GM12878 (cell line): ENCODE results near the gene LDLRAD4. TPM values are rescaled to one million over a fixed set of nuclear protein-coding genes. Genes with fewer than 3 reads are reported as not detected.

Experiments
- ATAC-seq: fragments of 200-7000 bp; cut with Tn5 transposase; 3 replicates; pipeline ENCODE4 v1.9.1; 2020; ENCODE audit warnings: mild to moderate bottlenecking, moderate library complexity
- BruUV-seq: library from RNA; stranded (reverse); fragments of 400-500 nt; replicated peaks from 2 replicates; lab custom pipeline; 2021; lab: Mats Ljungman, UMichigan
- CTCF ChIA-PET: fragments of 300-600 bp; sonication (Branson Sonifier 250); formaldehyde crosslinking; extraction: SDS; loops from one replicate; lab custom pipeline; 2021; ENCODE audit warnings: inconsistent platforms; lab: Yijun Ruan, JAX
- POLR2A ChIA-PET: fragments of 350-600 bp; formaldehyde crosslinking; extraction: SDS; loops from one replicate; lab custom pipeline; 2021; ENCODE audit warnings: inconsistent platforms; lab: Charles Lee
- RAD21 ChIA-PET: fragments of 300-600 bp; sonication (Branson Sonifier 250); formaldehyde crosslinking; loops from one replicate; lab custom pipeline; 2023; ENCODE audit warnings: antibody characterized with exemption; ENCODE audit not compliant: unreplicated experiment; lab: Charles Lee
- SMC1A ChIA-PET: fragments of 300-600 bp; sonication (Branson Sonifier 250); formaldehyde crosslinking; loops from one replicate; lab custom pipeline; 2023; ENCODE audit not compliant: unreplicated experiment, uncharacterized antibody; lab: Charles Lee
- DNase-seq: peaks from one replicate; pipeline ENCODE4 v3.0.0-alpha.2; 2011; ENCODE audit warnings: low read depth, low spot score
- FAIRE-seq: peaks from 3 replicates; lab custom pipeline; 2011; peaks lifted over from hg19 to GRCh38; lab: Jason Lieb, UNC
- H2AFZ ChIP-seq: 2 replicates; pipeline ENCODE4 v1.6.0; 2011; ENCODE audit warnings: low read depth, low read length, control low read depth; ENCODE audit not compliant: control insufficient read depth
- H3K27ac ChIP-seq: 2 replicates; pipeline ENCODE4 v1.5.1; 2011; ENCODE audit warnings: control low read depth; ENCODE audit not compliant: control insufficient read depth, insufficient read depth
- H3K27me3 ChIP-seq, 2 experiments: replicated peaks in 1 of 2; 2 replicates each; pipeline versions ENCODE4 v1.6.0 to v1.6.1; 2011; ENCODE audit warnings: low read length in 1 of 2; ENCODE audit not compliant: control insufficient read depth in 2 of 2, insufficient read depth in 2 of 2
- H3K36me3 ChIP-seq, 2 experiments: 2 replicates each; pipeline ENCODE4 v1.5.1; 2011; ENCODE audit warnings: low read length in 1 of 2; ENCODE audit not compliant: control insufficient read depth in 2 of 2, insufficient read depth in 2 of 2
- H3K4me1 ChIP-seq: 2 replicates; pipeline ENCODE4 v1.6.1; 2011; ENCODE audit warnings: mild to moderate bottlenecking, low read length, moderate library complexity, mixed read lengths; ENCODE audit not compliant: control insufficient read depth, insufficient read depth
- H3K4me2 ChIP-seq: 2 replicates; pipeline ENCODE4 v1.6.0; 2011; ENCODE audit warnings: control low read depth; ENCODE audit not compliant: control insufficient read depth, insufficient read depth
- H3K4me3 ChIP-seq: fragments of 200-600 bp; sonication (generic); 2 replicates; pipeline ENCODE4 v1.5.1; 2016
- H3K79me2 ChIP-seq: 2 replicates; pipeline ENCODE4 v1.6.0; 2011; ENCODE audit warnings: low read length; ENCODE audit not compliant: control insufficient read depth, insufficient read depth
- H3K9ac ChIP-seq: 2 replicates; pipeline ENCODE4 v1.8.0; 2011; ENCODE audit warnings: low read length, control low read depth, mixed read lengths; ENCODE audit not compliant: control insufficient read depth, insufficient read depth
- H3K9me3 ChIP-seq: replicated peaks from 3 replicates; pipeline ENCODE4 v1.5.1; 2011; ENCODE audit warnings: mild to moderate bottlenecking, low read length; ENCODE audit not compliant: control insufficient read depth, insufficient read depth
- H4K20me1 ChIP-seq: 2 replicates; pipeline ENCODE4 v1.6.0; 2011; ENCODE audit not compliant: control insufficient read depth, insufficient read depth
- ATF7 ChIP-seq: fragments of 450-650 bp; IDR thresholded peaks from 2 replicates; pipeline ENCODE4 v1.6.1; 2016; ENCODE audit warnings: low read depth, mild to moderate bottlenecking
- BRCA1 ChIP-seq: IDR thresholded peaks from 2 replicates; pipeline ENCODE4 v1.6.1; 2011; ENCODE audit warnings: low read depth, low read length, improper control_type of control experiment
- DPF2 ChIP-seq: fragments of 450-650 bp; IDR thresholded peaks from 2 replicates; pipeline ENCODE4 v1.6.1; 2017; ENCODE audit warnings: mild to moderate bottlenecking
- HDAC2 ChIP-seq: fragments of 200-600 bp; sonication (generic); IDR thresholded peaks from 2 replicates; pipeline ENCODE4 v1.6.1; 2017
- MYB ChIP-seq: fragments of 150-350 bp; IDR thresholded peaks from 2 replicates; pipeline ENCODE4 v1.6.1; 2014; ENCODE audit warnings: mild to moderate bottlenecking, low read depth, low read length, borderline replicate concordance
- MYC ChIP-seq: IDR thresholded peaks from 2 replicates; pipeline ENCODE4 v1.6.1; 2011; ENCODE audit warnings: mild to moderate bottlenecking, low read length, moderate library complexity, inconsistent platforms; ENCODE audit not compliant: insufficient read depth, insufficient replicate concordance, insufficient read length, severe bottlenecking
- POLR2AphosphoS5 ChIP-seq: IDR thresholded peaks from 2 replicates; pipeline ENCODE4 v1.6.1; 2011; ENCODE audit warnings: mild to moderate bottlenecking, low read length, inconsistent platforms
- TCF12 ChIP-seq: IDR thresholded peaks from 2 replicates; pipeline ENCODE4 v1.6.1; 2011; ENCODE audit warnings: low read depth, mild to moderate bottlenecking, low read length
- ZZZ3 ChIP-seq: IDR thresholded peaks from 2 replicates; pipeline ENCODE4 v1.6.1; 2011; ENCODE audit warnings: low read depth; ENCODE audit not compliant: control insufficient read depth, insufficient read length
- WGBS: methylation state at CpG from one replicate; pipeline ENCODE4 v1.1.6; 2016; ENCODE audit warnings: low lambda C conversion rate; ENCODE audit not compliant: insufficient replicate concordance, insufficient coverage; ENCODE audit errors: missing lambda C conversion rate; 5-methylcytosine and 5-hydroxymethylcytosine counted together
- in situ Hi-C: fragments of 300-500 bp; cut with MboI; formaldehyde crosslinking; loops from 9 replicates; pipeline ENCODE4 v1.14.3; 2018; ENCODE audit warnings: mixed read lengths
- intact Hi-C: fragments of 100-400 bp; cut with micrococcal nuclease; formaldehyde crosslinking; loops from one replicate; pipeline ENCODE4 v1.14.2; 2022; ENCODE audit not compliant: unreplicated experiment
- polyA plus RNA-seq, 11 experiments: library from polyadenylated mRNA; depleted of rRNA in 4 of 11; unstranded in 6 of 11; stranded (reverse) in 5 of 11; fragments of >200 nt; fragmentation: Nextera tagmentation in 4 of 11; fragmentation: Illumina TruSeq in 1 of 11; extraction: Ambion mirVana in 4 of 11; extraction: Trizol in 1 of 11; gene quantifications; 1 replicate in 1 of 11; 2 replicates in 10 of 11; pipeline versions ENCODE4 v1.2.1 to v1.2.3, GENCODE V29; 2011 to 2016; ENCODE audit warnings: inconsistent platforms in 2 of 11, missing spikeins in 2 of 11, low read depth in 1 of 11
- total RNA-seq, 4 experiments: library from RNA; depleted of rRNA in 3 of 4; stranded (reverse); fragments of >200 nt in 3 of 4; fragmentation: Illumina TruSeq in 1 of 4; extraction: Trizol in 1 of 4; gene quantifications; 2 replicates each; pipeline versions ENCODE4 v1.2.1 to v1.2.3, GENCODE V29; 2013 to 2021

Gene LDLRAD4
- total and polyA plus RNA-seq, 10 of the 15 experiments (the other 5 are each of a cell fraction or from before 2014, with no cell fraction given): 2.7 to 16.8 (median 11.2) TPM

- Histone ChIP-seq H2AFZ (no peak overlapping the region), H3K79me2 (no peaks in the 10 kb centered on the region), H4K20me1 (no peaks in the 10 kb centered on the region), H3K36me3 (no peaks in the 10 kb centered on the region), H3K9ac (no peak overlapping the region), H3K4me1 (no peaks in the 10 kb centered on the region), H3K27ac (no peak overlapping the region), H3K9me3 (no peaks in the 10 kb centered on the region), H3K4me2 (no peak overlapping the region), H3K27me3 (no peaks in the 10 kb centered on the region), H3K4me3 (no peak overlapping the region)
- ChIA-PET RAD21 (interaction anchor here (1.3 to 1.9 kb wide), 2 partner anchors 19 to 381 kb away, joined by 3 to 5 read pairs; no protein-coding TSS in a partner anchor), POLR2A (no interaction called here), SMC1A (interaction anchor here (0.8 to 1.9 kb wide), 2 partner anchors 9 to 380 kb away, joined by 3 to 8 read pairs; no protein-coding TSS in a partner anchor), CTCF (interaction anchor here (2.6 kb wide), 1 partner anchor 18 kb away, joined by 9 read pairs; no protein-coding TSS in a partner anchor)
- WGBS: 63% methylated on average over 7 of the region's 7 CpGs
- intact Hi-C loops (no loop called here), in situ Hi-C loops (no loop called here)
- FAIRE-seq: no peak
- no peak for TF ChIP-seq TCF12
- no peak for TF ChIP-seq HDAC2
- TF ChIP-seq BRCA1: no peak
- BruUV-seq: no TSS peak
- no peak for DNase-seq
- ATAC-seq: no peak
Observed at GRCh38 chr18:13178197-13178596, 40.4 kb upstream of the LDLRAD4 start.

GRCh38 chr18:13178976-13179375 lies 39.6 kb upstream of the LDLRAD4 start:
- no peak overlapping the region for H3K27ac ChIP-seq
- H3K4me1 ChIP-seq: no peaks in the 10 kb centered on the region
- TF ChIP-seq DPF2 (no peak), ATF7 (no peak), MYB (no peak), ZZZ3 (no peak), MYC (no peak), POLR2AphosphoS5 (no peak)
- no peaks in the 10 kb centered on the region for H4K20me1 ChIP-seq
- no peaks in the 10 kb centered on the region for H3K27me3 ChIP-seq
- no peaks in the 10 kb centered on the region for H3K79me2 ChIP-seq
- no peak overlapping the region for H3K9ac ChIP-seq
- RAD21 ChIA-PET: interaction anchor here (0.5 to 1.9 kb wide), 2 partner anchors 20 to 40 kb away, joined by 4 to 5 read pairs; no protein-coding TSS in a partner anchor
- POLR2A ChIA-PET: no interaction called here
- in situ Hi-C loops (no loop called here), intact Hi-C loops (no loop called here)
- CTCF ChIA-PET: interaction anchor here (2.6 kb wide), 1 partner anchor 19 kb away, joined by 9 read pairs; no protein-coding TSS in a partner anchor
- 50% methylated on average over 4 of the region's 4 CpGs for WGBS
- H3K36me3 ChIP-seq: no peaks in the 10 kb centered on the region
- no peak overlapping the region for H3K4me3 ChIP-seq
- DNase-seq (no peak), FAIRE-seq (peak; percentile 18), ATAC-seq (peak; percentile 30)
- H2AFZ ChIP-seq: no peak overlapping the region
- no peak overlapping the region for H3K4me2 ChIP-seq
- BruUV-seq: no TSS peak
- H3K9me3 ChIP-seq: no peaks in the 10 kb centered on the region; the same call in 2 of the 3 replicates
- SMC1A ChIA-PET: interaction anchor here (0.7 to 1.9 kb wide), 3 partner anchors 9 to 380 kb away, joined by 3 to 8 read pairs (median 4); no protein-coding TSS in a partner anchor
